NCI-H460 (cell line): ENCODE results near the gene MANF. TPM values are rescaled to one million over a fixed set of nuclear protein-coding genes. Genes with fewer than 3 reads are reported as not detected.

Experiments
- DNase-seq: peaks from one replicate; pipeline ENCODE4 v3.0.0-alpha.2; 2016; ENCODE audit warnings: low read depth; ENCODE audit errors: extremely low read depth
- total RNA-seq: library from RNA; depleted of rRNA; stranded (reverse); fragments of >200 nt; shearing (Covaris generic); gene quantifications from 2 replicates; pipeline ENCODE4 v1.2.3, GENCODE V29; 2014

The MANF gene
- total RNA-seq, 1 experiment from 2014 or later: 91.2 TPM

DNA sequence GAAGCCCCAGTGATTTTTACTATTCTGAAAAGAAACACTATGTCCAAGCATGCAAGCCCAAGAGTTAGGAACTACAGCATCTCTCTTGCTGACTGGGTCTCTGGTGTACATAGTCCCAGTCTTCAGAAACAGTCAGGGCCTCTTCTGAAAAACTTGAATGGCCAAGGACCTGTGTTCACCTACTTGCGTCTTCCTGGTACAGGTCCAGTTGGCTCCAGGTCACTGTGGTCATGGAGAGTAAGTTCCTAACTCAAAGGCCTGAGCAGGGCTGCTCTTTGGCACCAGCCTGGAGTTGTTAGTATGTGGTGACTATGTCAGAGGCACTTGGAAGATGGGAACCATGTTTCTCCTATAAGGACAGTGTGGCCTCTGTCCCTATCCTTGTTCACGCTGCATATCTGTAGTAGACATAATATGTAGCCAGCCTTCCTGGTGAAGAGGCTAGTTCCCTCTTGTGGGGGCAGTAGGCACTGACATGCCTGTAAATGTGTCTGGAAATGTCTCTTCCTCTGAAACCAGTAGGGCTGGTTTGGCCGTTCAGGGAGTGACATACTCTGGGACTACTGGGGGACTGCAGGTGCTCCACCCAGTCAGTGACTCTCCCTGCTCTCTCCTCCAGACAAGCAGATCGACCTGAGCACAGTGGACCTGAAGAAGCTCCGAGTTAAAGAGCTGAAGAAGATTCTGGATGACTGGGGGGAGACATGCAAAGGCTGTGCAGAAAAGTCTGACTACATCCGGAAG is 3.4 kb downstream of the MANF start:
- no peak for DNase-seq

DNA sequence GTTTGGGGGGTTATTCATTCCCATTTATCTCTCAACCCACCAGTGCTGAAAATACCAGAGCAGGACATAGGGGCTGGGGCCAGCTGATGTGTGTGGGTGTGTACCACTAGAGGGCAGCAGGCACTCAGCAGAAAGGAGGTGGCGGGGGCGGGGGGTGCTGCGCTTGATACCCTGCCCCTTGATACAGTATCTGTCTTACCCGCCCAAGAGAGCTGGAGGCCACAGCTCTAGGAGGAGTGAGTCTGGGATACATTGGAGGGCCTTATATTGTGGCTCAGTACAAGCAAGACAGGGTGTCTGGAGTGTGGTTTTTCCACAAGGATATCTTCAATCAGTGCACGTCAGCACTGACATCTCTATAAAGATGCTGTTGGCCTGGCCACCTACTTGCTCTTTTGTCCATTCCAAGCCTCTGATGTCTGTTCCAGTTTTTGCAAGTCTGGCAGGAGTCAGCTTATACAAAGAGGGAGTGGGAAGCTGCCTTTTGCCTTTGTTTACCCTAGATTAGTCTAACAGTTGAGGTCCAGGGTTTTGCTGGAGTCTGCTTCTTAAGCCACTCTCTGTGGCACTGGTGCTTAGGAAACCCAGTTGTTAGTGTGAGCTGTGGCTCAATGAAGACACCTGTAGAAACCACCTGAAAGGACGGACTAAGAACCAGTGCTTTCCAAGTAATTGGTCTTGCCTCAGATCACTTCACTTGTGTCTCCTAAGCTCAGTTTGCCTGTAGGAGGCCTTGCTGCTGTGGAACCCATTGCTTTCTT is 4.5 kb downstream of the MANF start:
- peak; percentile 38 for DNase-seq

DNA sequence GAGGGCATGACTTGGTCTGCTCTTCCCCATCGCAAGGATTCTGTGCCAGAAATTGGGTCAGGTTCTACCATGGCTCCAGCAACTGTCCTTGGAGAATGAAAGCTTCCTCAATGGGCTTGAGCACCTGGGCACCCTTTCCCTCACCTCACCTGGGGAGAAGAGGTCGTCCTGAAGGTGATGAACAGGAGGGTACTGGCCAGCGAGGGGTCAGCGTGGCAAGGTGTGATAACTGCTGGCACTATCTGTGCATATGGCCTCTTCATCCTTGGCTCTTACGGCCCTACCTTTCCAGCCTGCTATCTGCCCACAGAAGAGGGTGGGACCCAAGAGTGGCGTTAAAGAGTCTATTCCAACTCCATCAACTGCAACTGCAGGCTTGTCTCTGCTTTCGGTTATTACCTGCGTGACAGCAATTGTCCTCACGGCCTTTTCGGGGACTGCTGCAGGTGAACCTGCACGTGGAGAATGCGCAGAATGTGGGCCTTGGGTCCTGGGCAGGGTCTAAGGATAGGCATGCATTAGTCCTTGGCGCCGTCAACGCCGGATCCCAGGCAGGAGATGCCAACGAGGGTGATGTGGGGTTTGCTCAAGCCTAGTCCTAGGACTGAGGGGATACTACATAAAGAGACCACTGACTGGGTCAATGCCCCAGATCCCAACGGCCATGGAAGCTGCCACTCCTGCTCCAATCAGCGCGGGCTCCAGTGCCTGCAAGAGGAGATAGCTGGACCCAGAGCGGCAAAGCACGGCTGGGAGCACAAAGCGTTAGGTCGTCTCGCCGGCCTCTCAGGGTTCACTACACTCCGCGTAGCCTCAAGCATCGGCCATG is 5.4 kb downstream of the MANF start:
- no peak for DNase-seq

DNA sequence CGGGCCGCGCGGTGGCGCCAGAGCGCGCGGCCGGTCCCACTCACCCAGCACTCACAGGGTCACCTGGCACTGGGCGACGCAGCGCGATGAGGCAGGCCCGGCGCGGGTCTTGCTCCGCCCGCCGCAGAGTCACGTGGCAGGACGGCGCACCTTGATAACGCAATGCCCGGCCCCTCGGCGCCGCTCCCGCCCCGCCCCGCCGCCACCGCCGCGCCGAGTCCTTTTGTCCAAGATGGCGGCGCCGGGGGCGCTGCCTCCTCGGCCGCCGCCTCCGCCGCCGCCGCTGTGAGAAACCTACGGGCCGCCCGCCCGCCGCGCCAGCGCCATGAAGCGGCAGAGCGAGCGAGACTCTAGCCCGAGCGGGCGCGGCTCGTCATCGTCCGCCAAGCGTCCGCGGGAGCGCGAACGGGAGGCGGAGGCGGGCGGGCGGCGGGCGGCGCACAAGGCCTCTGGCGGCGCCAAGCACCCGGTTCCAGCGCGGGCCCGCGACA is 6.0 kb downstream of the MANF start, which contains the start of gene RBM15B:
TSS of gene RBM15B (plus strand) at position 211 of the 491 bp plus-strand sequence. CDS start at position 326, 115 bp downstream.
- peak; percentile 91 for DNase-seq

DNA sequence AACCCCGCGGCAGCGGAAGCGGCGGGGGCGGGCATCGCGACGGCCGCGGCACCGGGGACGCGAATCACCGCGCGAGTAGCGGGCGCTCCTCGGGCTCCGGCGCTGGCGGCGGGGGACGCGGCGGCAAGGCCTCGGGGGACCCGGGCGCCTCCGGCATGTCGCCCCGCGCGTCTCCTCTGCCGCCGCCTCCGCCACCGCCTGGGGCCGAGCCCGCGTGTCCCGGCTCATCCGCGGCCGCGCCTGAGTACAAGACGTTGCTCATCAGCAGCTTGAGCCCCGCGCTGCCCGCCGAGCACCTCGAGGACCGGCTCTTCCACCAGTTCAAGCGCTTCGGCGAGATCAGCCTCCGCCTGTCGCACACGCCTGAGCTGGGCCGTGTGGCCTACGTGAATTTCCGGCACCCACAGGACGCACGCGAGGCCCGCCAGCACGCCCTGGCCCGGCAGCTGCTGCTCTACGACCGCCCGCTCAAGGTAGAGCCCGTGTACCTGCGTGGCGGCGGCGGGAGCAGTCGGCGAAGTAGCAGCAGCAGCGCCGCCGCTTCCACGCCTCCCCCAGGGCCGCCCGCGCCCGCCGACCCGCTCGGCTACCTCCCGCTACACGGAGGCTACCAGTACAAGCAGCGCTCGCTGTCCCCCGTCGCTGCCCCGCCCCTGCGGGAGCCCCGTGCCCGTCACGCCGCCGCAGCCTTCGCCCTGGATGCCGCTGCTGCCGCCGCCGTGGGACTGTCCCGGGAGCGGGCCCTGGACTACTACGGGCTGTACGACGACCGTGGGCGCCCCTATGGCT is 6.7 kb downstream of the MANF start:
- DNase-seq: no peak

DNA sequence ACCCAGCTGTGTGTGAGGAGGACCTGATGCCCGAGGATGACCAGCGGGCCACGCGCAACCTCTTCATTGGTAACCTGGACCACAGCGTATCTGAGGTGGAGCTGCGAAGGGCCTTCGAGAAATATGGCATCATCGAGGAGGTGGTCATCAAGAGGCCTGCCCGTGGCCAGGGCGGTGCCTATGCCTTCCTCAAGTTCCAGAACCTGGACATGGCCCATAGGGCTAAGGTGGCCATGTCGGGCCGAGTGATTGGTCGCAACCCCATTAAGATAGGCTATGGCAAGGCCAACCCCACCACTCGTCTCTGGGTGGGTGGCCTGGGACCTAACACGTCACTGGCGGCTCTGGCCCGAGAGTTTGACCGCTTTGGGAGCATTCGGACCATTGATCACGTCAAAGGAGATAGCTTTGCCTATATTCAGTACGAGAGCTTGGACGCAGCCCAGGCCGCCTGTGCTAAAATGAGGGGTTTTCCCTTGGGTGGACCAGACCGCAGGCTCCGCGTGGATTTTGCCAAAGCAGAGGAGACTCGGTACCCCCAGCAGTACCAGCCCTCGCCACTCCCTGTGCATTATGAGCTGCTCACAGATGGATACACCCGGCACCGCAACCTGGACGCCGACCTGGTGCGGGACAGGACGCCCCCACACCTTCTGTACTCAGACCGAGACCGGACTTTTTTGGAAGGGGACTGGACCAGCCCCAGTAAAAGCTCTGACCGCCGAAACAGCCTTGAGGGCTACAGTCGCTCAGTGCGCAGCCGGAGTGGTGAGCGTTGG is 7.5 kb downstream of the MANF start:
- no peak for DNase-seq

DNA sequence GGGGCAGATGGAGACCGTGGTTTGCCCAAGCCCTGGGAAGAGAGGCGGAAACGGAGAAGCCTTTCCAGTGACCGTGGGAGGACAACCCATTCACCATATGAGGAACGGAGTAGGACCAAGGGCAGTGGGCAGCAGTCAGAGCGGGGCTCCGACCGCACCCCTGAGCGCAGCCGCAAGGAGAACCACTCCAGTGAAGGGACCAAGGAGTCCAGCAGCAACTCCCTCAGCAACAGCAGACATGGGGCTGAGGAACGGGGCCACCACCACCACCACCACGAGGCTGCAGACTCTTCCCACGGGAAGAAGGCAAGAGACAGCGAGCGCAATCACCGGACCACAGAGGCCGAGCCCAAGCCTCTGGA is 8.0 kb downstream of the MANF start:
- no peak for DNase-seq

DNA sequence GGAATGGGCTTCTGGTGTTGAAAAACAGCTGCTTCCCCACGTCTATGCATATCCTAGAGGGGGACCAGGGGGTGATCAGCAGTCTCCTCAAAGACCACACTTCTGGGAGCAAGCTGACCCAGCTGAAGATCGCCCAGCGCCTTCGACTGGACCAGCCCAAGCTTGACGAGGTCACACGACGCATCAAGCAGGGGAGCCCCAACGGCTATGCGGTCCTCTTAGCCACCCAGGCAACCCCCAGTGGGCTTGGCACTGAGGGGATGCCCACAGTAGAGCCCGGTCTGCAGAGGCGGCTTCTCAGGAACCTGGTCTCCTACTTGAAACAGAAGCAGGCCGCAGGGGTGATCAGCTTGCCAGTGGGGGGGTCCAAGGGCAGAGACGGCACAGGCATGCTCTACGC is 8.5 kb downstream of the MANF start:
- DNase-seq: no peak

DNA sequence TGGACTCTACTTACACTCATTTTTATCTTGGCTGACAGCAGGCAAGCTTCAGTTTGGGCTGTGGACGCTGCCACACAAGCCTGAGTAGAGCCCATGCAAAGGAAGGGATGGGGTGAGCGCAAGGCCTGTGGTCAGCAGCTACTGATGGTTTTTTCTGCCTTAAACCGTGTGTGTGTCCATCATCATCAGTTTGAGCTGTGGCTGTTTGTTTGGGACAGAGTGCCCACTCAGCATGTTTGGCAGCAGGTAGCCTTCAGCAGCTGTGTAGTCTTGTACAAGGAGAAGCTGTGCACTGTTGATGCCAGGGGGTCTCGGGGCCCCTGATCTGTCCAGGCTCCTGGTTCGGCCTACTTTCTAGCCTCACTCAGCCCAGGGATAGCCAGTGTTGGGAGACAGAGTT is 9.4 kb downstream of the MANF start:
- DNase-seq: no peak

DNA sequence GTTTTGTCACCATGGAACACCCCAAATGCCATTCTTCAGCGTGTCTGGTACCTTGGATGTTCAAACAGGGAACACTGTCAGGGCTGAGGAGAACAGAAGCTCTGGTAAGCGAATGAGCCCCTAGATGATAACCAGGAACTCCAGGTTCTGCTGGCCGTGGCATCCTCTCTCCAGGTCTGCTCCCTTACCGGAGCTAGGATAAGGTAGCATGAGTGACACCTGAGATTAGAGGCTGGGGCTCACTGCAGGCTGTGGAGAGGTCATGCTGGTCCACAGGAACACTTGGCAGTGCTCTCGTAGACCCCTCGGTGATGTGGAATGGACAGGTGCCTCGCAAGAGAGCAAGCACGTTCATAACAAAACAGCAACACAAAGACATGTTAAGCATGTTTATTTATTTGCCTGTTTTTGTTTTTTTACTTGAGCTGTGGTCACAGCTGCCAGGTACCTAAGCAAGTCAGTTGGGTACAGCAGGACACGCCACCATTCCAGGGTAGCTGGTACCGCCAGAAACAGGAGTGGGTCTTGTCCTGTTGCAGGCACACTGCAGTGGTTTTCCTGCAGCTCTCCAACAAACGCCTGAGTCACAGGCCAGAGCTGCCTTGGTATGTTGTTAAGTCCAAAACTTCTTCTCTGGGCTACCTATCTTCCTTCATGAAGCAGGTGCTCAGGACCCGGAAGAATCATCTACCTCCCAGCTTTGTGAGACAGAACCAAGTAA is 10.6 kb downstream of the MANF start:
- DNase-seq: no peak

DNA sequence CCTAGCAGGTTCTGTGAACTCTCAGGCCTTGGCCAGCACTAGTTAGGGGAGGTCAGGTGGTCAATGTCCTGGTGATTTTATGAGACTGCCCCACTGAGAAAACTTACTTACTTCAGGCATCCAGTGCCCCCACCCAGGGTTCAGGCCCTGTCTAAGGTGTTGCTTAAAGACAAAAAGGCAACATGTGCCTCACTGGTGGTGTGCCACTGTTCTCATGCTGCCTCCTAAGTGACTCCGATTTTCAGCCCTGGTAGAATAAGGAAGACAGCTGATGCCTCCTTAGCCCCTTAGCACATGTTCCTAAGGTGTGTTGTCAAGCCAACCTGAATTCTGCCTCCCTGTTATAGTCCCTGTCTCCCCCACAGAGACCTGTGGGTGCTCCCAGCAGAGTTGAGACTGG is 11.3 kb downstream of the MANF start:
- no peak for DNase-seq

DNA sequence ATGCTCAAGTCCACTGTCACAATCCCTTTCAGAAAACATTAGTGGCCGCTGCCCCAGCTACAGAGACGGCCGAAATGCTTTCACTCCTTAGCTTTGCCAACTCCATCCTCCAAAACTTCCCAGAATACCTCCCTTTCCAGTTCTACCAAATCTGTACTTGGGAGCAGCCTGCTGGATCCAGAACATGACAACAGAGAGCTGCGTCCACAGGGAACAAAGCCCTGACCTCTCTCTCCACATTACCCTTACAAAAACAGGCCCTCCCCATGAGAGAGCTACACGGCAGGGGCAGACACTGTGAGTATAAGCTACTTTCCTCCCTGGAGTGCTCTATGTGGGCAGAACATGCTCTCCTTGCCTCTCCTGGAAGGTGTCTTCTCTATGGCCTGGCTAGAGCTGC is 12.3 kb downstream of the MANF start:
- DNase-seq: no peak

DNA sequence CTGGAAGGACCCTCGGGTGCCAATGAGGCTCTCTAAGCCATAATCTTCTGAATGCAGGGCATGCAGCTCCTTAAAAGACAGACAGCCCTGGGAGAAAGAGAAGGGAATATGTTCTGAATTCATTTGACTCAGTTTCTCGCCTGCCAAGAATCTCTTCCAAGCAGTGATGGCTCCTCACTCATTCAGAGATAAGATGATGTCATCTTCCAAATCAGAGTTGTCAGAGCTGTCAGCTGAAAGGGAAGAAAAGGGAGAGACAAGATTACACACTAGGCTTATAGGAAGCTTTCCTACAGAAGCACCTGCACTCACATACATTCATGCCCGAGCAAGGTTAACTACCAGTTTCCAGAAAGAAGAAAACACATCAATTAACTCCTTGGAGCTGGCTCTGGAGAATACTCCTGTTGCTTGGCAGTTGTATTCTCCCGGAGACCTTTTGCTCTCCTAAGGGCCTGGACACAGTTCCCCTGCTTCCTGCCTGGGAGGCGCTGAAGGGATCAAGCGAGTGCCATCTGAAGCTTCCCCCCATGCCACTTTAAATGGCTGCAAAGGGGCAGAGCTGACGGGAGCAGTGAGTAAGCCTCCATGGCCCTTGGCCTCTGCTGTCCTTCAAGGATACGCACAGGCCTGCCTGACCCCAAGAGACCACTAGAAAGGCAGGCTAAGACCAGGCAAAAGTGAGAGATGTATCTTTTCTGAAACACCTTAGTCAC is 13.7 kb downstream of the MANF start:
- no peak for DNase-seq

DNA sequence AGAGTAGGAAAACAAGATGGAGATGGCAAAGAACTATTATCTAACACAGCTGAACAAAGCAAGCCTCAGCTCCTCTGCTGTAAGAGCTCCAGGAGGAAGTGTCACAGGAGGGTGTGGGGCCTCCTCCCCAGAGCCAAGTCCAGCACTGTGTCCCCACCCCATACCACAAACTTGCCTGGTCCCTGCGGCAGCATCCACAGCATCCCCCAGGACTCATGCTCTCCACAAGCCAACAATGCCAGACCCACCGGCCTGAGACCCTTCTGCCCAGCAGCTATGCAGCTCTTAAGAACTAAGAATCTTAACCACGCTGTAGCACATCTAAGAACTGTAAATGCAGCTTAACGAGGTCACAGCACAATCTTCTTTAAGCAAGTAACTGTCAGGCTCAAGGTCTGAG is 15.1 kb downstream of the MANF start:
- no peak for DNase-seq

DNA sequence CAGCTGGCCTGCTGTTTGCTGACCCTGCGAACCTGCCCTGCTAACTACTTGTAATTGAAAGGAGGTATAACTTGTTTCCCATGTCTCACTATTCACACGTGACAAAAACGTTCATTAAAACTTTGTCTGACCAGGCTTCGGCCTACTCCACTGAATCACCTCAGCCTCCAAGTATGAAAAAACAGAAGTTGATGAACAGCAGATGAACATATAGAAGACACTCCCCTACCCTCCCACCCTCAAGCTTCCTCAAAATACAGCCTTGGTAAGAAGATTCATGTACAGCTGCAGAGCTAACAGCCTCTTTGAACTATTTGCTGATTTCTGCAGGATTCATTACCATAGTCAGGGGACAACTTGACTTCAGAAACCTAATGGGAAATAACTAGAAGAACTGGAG is 16.6 kb downstream of the MANF start:
- no peak for DNase-seq

DNA sequence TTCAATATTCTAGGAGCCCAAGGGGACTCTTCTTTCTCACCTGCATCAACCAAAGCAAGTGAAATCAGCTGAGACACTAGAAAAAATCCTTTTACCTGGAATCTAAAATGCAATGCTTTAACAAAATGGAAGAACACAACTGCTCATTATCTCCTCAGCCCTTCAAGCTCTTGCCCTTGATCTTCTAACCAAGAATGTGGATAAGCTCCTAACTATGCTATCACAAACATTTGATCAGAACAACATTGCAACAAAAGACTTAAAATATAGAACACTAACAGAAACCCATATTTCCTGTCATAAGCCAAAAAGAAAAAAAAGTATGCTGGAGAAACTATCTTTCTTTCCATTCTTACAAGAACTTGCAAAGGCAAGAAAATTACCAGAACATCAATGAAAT is 18.6 kb downstream of the MANF start:
- DNase-seq: no peak

DNA sequence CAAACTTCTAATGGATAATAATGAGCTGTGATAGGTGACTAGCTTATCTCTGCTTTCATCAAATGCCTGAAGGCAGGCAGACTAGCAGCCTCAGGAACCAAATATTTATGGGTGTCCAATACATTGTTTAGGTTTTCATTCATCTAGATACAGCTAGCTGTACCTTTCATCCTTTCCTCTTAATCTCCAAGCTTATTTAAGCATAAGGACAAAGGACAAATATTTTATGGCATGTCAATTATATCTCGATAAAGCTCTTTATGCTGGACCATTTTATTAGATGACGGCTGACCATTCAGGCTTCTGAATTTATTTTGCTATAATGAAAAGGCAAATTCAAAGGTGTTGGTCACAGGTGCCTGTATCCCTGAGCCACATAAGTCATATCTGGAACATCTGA is 22.9 kb downstream of the MANF start:
- no peak for DNase-seq

DNA sequence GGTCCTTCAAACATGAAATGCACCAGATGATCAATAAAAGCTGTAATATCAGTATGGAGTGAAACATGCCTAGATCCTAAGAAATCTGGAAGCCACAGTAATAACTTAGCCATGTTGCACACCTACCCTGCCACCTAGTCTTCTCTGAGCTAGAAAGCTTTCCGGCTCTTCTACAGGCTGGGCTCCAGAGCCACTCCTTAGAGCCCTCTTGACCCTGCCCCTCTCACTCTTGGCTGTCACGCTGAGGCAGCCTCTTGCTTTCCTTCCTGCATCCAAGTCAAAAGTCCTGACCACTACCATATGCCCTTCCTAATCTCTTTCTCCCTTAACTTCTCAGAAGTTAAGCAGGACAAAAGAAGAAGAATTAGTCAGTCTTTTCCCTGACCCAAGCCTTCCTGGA is 23.7 kb downstream of the MANF start:
- no peak for DNase-seq
